WTC11 (cell line): Measurements from ENCODE around the gene SMAD5. TPM values are rescaled to one million over a fixed set of nuclear protein-coding genes. Genes with fewer than 3 reads are reported as not detected.

ENCODE experiments used
- ATAC-seq: fragments of 200-7000 bp; cut with Tn5 transposase; 2 replicates; pipeline ENCODE4 v1.10.0; 2021; ENCODE audit warnings: mild to moderate bottlenecking, moderate library complexity
- CTCF ChIA-PET: fragments of 300-600 bp; sonication (Branson Sonifier 250); formaldehyde crosslinking; loops from one replicate; lab custom pipeline; 2021; ENCODE audit warnings: antibody characterized with exemption; lab: Charles Lee
- POLR2A ChIA-PET: fragments of 350-600 bp; sonication (Branson Sonifier 250); formaldehyde crosslinking; loops from one replicate; lab custom pipeline; 2021; ENCODE audit warnings: antibody characterized with exemption; lab: Charles Lee
- DNase-seq: peaks from one replicate; pipeline ENCODE4 v3.0.0; 2021; ENCODE audit warnings: low spot score
- H3K27ac Mint-ChIP-seq: 2 replicates; pipeline ENCODE4 v1.8.0; 2021; ENCODE audit warnings: mixed read lengths
- H3K27me3 Mint-ChIP-seq: 2 replicates; pipeline ENCODE4 v1.8.0; 2021; ENCODE audit warnings: low read depth, mild to moderate bottlenecking, moderate library complexity, mixed read lengths
- H3K36me3 Mint-ChIP-seq: 2 replicates; pipeline ENCODE4 v1.8.0; 2021; ENCODE audit warnings: mixed read lengths
- H3K4me1 Mint-ChIP-seq: 2 replicates; pipeline ENCODE4 v1.8.0; 2022; ENCODE audit warnings: mixed read lengths
- H3K4me3 Mint-ChIP-seq: 2 replicates; pipeline ENCODE4 v1.8.0; 2021; ENCODE audit warnings: mild to moderate bottlenecking, moderate library complexity, mixed read lengths
- H3K9me3 Mint-ChIP-seq: 2 replicates; pipeline ENCODE4 v1.8.0; 2021; ENCODE audit warnings: mixed read lengths
- ATF2 ChIP-seq: sonication (generic); formaldehyde crosslinking; IDR thresholded peaks from 2 replicates; pipeline ENCODE4 v1.8.1; 2022; ENCODE audit warnings: low read depth, missing genetic modification reagents, borderline replicate concordance
- CREB1 ChIP-seq: sonication (generic); formaldehyde crosslinking; IDR thresholded peaks from 2 replicates; pipeline ENCODE4 v1.8.0; 2023; ENCODE audit warnings: mild to moderate bottlenecking, missing genetic modification reagents
- E2F1 ChIP-seq: sonication (generic); formaldehyde crosslinking; IDR thresholded peaks from 2 replicates; pipeline ENCODE4 v1.8.0; 2022; ENCODE audit warnings: mild to moderate bottlenecking, missing genetic modification reagents
- EMX1 ChIP-seq: fragments of 250-450 bp; sonication (Bioruptor Pico); IDR thresholded peaks from 2 replicates; pipeline ENCODE4 v1.8.0; 2021; ENCODE audit warnings: mild to moderate bottlenecking
- MXD4 ChIP-seq: fragments of 250-450 bp; sonication (Bioruptor Pico); IDR thresholded peaks from 2 replicates; pipeline ENCODE4 v1.8.0; 2021; ENCODE audit warnings: mild to moderate bottlenecking, moderate library complexity, borderline replicate concordance
- NR2C2 ChIP-seq: sonication (generic); formaldehyde crosslinking; IDR thresholded peaks from 2 replicates; pipeline ENCODE4 v1.8.0; 2022; ENCODE audit warnings: mild to moderate bottlenecking, missing genetic modification reagents
- USF2 ChIP-seq: sonication (generic); formaldehyde crosslinking; IDR thresholded peaks from 2 replicates; pipeline ENCODE4 v1.8.1; 2023; ENCODE audit warnings: mild to moderate bottlenecking, missing genetic modification reagents, moderate library complexity
- ZBTB21 ChIP-seq: sonication (generic); formaldehyde crosslinking; IDR thresholded peaks from 2 replicates; pipeline ENCODE4 v1.8.1; 2023; ENCODE audit warnings: mild to moderate bottlenecking, missing genetic modification reagents, borderline replicate concordance
- ZNF263 ChIP-seq: sonication (generic); formaldehyde crosslinking; IDR thresholded peaks from 2 replicates; pipeline ENCODE4 v1.8.1; 2022; ENCODE audit warnings: low read depth, mild to moderate bottlenecking, moderate library complexity, missing genetic modification reagents
- ZNF281 ChIP-seq: sonication (generic); formaldehyde crosslinking; IDR thresholded peaks from 2 replicates; pipeline ENCODE4 v1.8.0; 2023; ENCODE audit warnings: mild to moderate bottlenecking, missing genetic modification reagents
- ZNF423 ChIP-seq: fragments of 250-450 bp; sonication (Bioruptor Pico); IDR thresholded peaks from 2 replicates; pipeline ENCODE4 v2.1.2; 2022; ENCODE audit warnings: mild to moderate bottlenecking, moderate library complexity
- ZNF532 ChIP-seq: fragments of 250-450 bp; sonication (Bioruptor Pico); IDR thresholded peaks from 2 replicates; pipeline ENCODE4 v1.9.0; 2021; ENCODE audit warnings: mild to moderate bottlenecking, borderline replicate concordance
- total RNA-seq: library from RNA; stranded (reverse); gene quantifications from 3 replicates; pipeline ENCODE4 v1.2.3, GENCODE V29; 2021

The SMAD5 gene
- total RNA-seq, 1 experiment from 2014 or later = 65.2 TPM

- no peak for TF ChIP-seq ZNF281 (CRISPR knock-in tag)
- TF ChIP-seq NR2C2 (CRISPR knock-in tag) = no peak
- no peak for TF ChIP-seq ZNF423 (CRISPR knock-in tag)
- no peak for TF ChIP-seq ZNF532 (CRISPR knock-in tag)
These were observed 50.0 kb downstream of the SMAD5 start (continued) for GRCh38 chr5:136182618-136183017.

- ChIA-PET CTCF (no interaction called here), POLR2A (no interaction called here)
- H3K27ac Mint-ChIP-seq = no peak overlapping the region
- H3K4me1 Mint-ChIP-seq = peaks cover 4% of the 10 kb centered on the region
- no peaks in the 10 kb centered on the region for H3K9me3 Mint-ChIP-seq
- TF ChIP-seq ZBTB21 (CRISPR knock-in tag) (no peak), USF2 (CRISPR knock-in tag) (peak; percentile 44; the same call in 1 of the 2 replicates)
- no peak for DNase-seq
- peaks cover 24% of the 10 kb centered on the region for H3K27me3 Mint-ChIP-seq
- no peak overlapping the region for H3K4me3 Mint-ChIP-seq
- no peak for ATAC-seq
- peaks cover 13% of the 10 kb centered on the region for H3K36me3 Mint-ChIP-seq
These were observed 53.5 kb downstream of the SMAD5 start for GRCh38 chr5:136185974-136186665.

- TF ChIP-seq EMX1 (no peak), CREB1 (CRISPR knock-in tag) (no peak), ATF2 (CRISPR knock-in tag) (no peak), ZNF263 (no peak), E2F1 (CRISPR knock-in tag) (no peak), MXD4 (CRISPR knock-in tag) (no peak)
- DNase-seq (no peak), ATAC-seq (no peak)
- CTCF ChIA-PET = no interaction called here
- Mint-ChIP-seq H3K27ac (no peak overlapping the region), H3K4me1 (peaks cover 10% of the 10 kb centered on the region), H3K9me3 (no peaks in the 10 kb centered on the region), H3K36me3 (peaks cover 11% of the 10 kb centered on the region), H3K4me3 (no peak overlapping the region), H3K27me3 (peaks cover 31% of the 10 kb centered on the region)
- POLR2A ChIA-PET = no interaction called here
These were observed 54.2 kb downstream of the SMAD5 start for GRCh38 chr5:136186796-136187195.
